HG03571 (cell line): ENCODE measurements around the gene GPR55.

Experiments
- ATAC-seq: cut with Tn5 transposase; IDR thresholded peaks from one replicate; pipeline ENCODE4 v1.9.1; 2021; ENCODE audit not compliant: unreplicated experiment

GPR55 gene

DNA sequence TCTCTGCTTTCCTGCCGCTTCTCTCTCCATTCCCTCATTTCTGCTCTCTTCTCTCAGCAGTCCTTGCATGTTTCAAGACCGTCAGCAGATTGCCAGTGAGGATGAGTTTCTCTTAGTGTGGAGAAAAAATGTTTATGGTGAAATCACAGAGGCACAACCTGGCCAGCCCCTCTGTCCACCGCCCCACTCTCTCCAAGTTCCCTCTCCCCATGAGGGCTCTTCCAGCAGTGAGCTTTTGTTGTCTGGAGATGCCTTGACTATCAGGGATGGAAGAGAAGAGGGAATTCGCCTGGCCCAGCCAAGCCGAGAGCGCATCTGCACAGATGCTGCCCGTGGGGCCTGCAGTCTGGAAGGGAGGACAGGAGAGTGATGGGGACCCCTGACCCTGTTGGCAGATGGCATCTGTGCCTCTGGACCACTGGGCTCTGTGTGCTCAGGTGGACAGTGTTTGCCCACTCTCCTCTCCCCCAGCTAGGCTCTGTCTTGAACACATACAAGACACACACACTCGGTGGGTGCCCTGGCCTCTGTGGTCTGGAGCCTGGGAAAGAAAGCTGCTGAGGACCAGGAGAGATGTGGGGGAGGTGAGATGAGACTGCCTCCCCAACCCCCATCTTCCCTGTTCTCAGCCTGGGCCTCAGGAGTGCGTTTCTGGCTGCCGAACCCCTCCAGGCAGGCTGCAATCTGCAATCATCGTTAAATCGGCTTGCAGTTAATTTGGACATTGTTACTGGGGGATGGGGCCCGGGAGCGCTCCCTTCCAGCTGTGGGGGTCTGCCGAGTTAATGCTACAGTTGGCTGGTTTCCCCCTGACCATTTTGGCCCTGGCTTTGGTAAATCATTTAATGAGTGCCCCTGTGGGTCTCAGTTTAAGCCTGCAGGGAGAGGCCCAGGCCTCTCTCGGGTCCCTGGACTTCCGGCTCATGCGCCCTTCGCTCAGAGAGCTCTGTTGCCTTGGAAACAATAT is 55.8 kb downstream of the GPR55 start:
- no peak for ATAC-seq

DNA sequence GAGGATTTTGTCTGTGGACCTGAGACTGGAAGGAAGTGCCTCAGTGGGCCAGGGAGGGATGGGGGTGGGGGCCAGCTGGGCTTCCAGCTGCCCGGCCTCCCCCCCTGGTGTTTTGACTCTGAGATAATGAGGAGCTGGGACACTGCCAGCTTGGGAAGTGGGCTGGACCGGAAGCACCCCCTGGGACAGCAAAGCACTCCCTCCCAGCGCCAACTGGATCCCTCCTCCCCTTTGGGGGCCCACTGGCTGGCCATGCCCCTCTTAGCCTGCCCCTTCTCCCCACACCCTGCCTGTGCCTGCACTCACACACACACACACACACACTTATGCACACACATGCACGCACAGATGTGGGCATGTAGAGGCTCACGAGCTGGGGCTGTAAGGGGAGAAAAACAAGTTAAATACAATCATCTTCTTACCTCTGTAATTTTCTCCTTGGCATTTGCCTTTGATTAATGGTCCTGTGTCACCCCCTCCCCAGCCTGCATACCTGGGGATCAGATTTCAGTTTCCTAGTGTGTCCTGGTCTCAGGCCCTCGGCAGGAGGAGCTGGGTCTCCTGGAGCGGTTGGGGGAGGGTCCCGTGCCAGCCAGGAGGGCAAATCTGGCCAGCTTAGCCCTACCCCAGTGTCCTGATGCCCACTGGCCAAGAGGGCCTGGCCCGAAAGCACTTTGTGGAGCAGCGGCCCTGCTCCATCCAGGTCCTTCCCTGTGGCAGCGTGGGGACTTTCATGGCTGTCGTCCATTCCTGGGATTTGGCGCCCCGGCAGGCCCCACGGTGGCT is 56.7 kb downstream of the GPR55 start:
- ATAC-seq: no peak

DNA sequence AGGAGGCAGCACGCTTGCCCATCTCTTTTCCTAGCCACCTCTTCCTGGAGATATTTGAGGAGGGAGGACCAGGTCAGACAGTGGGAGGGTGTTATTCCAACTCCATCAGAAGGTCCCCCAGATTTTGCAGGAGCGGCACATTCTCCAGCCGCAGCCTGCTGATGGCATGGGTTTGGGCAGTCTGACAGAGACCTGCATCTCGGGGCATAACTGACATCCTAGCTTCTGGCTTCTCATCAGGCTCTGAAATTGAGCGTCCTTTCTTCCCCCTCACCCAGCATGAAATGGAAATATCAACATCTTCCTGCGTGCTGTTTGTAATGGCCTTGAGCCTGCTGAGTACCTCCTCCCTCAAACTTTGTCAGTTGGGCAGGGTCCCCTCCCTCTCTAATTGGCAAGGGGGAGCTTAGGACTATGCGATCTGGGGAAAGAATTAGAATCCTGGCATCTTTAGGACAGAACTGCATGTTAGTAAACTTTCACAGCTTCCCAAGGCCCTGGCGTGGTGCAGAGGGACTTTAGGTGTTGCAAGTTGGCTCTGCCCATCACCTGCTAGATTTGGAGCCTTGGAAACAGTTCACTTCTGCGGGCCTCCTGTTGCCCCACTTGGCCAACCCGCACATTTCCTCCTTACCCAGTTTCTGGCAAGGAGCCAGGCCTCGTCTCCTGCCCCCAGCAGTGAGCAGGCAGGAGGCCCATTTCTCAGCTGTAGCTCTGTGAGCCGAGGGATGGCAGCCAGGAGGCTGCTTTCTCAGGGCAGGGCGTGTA is 58.1 kb downstream of the GPR55 start:
- no peak for ATAC-seq

DNA sequence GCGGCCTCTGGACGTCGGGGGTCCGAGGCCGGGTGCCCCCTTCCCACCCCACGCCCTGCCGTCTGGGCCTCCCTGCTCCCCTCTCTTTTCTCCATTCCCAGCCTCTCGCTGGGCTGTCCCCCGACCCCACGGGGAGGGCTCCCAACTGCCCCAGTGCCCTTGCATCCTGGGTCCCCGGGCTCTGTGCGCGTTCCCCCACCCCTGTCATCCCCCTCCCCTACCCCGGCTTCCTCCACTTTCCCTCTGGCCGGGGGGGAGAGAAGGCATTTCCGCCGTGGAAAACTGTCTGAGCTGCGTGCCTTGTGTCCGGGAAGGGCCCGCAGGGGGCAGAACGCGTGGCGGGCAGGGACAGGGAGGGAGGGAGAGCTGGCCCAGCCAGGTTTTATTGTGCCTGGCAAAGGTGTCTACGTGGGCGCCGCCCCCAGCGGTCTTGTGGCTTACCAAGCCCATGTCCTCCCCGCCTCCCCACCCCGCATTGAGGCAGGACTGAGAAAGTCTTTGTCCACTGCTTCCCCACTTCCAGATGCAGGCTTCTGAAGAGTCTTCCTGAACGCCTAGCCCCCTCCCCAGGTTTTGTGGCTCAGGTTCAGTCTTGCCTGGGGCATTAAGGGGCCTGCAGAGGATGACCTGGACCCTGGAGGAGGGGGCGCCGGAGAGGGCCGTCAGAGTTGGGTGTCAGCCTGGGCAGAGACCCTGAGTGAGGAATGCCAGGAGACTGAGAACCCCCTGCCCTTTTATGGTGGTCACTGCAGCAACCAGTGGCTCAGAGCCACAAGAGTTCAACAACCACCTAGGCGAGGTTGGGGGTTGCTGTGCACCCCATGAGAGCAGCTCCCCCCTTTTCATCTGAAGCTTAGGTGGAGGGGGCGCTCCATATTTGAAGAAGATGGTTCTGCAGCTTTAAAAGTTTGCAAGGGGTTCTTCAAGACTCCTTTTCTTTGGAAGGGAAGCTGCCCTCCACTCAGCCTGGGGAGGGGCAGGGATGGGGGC is 59.0 kb downstream of the GPR55 start:
- no peak for ATAC-seq

DNA sequence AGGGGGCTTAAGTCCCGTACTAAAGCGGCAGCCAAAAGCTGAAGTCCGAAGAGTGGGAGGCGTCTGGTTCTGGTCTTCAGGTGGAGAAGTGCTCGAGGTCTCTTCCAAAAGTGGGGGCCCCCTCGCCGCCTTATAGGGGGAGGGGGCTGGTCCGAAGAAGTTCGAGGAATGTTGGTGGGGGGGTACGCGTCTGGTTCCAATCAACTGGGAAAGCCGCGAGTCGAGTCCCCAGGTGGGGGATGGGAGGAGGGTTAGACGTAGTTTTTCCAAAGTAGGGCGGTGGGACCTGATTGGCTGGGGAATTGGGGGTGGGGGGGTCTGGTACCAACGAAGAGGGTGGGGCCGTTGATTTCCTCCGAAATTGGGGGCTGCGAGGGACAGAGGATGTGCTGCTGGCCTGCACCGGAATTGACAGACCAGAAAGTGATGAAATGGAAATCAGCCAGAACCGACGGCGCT is 59.7 kb downstream of the GPR55 start:
- ATAC-seq: no peak

DNA sequence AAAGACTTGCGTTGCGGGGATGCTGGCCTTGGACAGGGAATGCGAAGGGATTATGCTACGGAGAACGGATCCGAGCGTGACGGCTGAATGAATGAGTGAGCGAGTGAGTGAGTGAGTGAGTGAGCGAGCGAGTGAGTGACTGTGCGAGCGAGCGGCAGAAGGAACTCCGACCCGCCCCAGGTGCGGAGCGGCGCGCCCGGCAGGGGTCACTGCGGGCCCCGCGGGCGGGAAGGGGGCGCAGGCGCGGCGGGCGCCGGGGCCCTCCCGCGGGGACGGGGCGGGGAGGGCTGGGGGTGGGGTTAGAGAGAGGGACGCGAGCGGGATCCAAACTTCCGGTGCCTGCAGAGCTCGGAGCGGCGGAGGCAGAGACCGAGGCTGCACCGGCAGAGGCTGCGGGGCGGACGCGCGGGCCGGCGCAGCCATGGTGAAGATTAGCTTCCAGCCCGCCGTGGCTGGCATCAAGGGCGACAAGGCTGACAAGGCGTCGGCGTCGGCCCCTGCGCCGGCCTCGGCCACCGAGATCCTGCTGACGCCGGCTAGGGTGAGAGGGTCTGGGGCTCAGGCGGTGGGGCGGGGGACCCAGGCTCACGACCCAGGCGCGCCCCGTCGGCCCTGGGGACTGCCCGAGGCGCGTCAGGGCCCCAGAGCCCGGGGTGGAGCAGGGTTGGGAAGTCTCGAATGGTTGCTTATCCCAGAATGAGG is 60.3 kb downstream of the GPR55 start, which contains the start of gene ITM2C:
ITM2C (plus strand) TSS at position 338 of the 702 bp plus-strand sequence; CDS start at position 422, 84 bp downstream.
- ATAC-seq: peak; percentile 64

DNA sequence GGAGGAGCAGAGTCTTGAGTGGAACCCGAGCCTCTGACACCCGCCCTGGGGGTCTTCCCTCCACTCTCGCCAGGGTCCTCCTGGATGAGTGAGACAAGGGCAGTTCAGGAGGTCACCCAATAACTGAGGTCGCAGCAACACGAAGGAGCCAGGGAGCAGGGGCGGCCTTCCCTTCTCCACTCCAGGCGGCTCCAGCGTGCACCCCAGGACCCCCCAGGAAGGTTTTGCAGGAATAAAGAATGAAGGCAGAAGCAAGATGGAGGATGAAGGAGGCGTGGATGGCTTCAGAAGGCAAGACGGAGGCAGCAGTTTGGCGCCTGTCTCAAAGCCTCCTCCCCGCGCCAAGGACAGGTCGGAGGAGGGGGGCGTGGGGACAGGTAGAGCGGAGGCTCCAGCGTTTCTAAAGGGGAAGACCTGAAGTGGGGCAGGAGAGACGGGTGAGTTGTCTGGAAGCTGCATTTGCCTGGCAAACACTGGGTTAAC is 60.9 kb downstream of the GPR55 start:
- ATAC-seq: no peak

DNA sequence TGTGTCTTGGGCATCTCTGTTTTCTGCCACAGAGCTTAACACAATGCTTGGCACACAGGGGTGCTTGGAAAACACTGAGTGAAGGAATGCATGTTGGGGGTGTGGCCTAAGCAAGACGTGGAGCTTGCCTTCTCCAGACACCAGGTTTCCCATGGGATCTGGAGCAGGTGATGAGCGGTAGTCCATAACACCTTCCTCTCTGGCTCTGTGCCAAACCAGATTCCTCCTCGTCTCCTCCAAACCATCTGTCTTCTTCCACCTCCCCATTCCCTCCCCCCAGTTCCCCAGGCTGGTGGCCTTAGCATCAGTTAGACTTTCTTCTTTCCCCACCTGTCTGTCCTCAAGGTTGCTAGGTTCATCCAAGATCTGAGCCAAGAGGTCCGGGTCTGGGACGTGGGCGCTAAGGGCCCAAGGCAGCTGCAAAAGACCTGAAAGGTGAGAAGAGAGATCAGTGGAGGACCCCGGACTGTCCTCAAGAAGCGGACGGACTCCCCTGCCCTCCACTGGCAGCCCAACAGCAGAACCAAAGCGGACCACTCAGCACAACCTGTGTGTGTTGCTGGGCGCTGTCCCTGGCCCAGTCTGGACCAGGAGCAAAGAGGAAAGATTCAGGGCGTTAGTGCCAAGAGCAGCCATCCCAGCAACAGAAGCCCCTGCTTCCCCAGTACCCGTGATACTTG is 61.5 kb downstream of the GPR55 start:
- ATAC-seq: no peak

DNA sequence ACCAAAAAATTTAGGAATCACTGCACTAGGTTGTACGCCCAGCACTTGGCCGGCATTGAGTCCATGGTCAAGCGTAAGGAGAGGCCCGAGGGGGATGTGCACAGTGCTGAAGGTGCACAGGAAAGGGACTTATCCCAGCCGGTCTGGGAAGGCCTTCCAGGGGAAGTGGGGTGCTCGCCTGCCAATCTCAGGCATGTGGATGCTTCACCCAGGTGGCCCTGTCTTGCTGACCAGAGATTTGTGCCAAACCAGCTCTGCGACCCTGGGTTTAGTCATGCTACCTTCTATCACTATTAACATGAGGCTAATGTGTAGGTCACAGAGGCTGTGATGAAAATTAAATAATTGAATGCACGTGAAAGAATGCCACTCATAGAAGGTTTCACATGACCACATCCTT is 62.0 kb downstream of the GPR55 start:
- ATAC-seq: no peak

DNA sequence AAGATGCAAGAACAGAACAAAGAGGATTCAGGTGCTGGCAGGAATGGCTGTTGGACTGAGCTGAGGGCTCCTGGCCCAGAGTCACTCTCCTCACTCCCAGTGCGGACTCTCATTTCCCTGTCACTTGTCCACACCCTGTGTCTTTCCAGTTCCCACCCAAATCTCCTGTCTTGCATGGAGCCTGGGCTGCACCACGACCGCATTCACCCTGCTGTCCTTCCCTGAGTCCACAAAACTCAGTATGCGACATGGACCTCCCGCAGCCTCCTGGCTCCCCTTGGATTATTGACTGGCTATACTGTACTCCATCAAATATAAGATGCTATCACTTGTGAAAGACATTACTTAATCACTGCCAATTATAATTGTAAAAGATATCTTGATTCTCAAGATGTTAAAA is 62.8 kb downstream of the GPR55 start:
- ATAC-seq: no peak

DNA sequence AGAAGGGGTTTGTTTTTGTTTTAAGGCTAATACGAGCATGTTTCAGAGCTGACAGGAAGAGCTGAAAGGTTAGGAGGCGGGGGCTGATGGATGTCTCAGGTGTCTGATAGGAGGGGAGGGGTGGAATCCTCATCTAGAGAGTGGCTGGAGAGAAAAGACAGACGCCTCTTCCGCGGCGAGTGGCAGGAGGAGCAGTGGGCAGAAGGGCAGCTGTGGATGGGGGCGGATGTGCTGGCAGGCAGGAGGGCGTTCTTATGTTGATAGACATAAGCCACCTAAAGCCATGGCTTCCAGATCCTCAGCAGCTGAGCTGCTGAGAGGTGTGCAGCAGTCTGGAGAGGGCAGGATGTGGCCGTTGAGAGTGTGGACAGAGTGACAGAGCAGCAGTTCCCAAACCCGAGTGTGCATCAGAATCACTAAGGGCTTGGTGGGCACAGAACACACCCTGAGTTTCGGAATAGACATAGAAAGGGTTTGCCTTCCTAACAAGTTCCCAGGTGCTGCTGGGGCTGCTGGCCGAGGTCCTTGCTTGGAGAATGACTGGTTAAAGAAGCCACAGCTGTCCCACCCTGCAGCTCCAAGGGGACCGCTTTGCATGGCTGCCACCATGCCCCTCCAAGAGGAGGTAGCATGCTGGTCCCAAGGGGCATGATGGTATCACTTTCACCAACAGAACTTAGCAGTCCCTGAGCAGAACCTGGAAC is 63.3 kb downstream of the GPR55 start:
- no peak for ATAC-seq
